ENCODE measurements around the gene CFAP69.
A peak's percentile ranks its signal among the peaks of the same experiment; 100 is the strongest.
"Not testable (repeated sequence)": the region's sequence is repeated elsewhere in the genome, so short reads cannot be mapped to it uniquely, and the experiment has no call there.

CFAP69 gene

GRCh38 chr7:90276033-90276728 is 31.2 kb downstream of the CFAP69 start:
- no peak for DNase-seq

DNA sequence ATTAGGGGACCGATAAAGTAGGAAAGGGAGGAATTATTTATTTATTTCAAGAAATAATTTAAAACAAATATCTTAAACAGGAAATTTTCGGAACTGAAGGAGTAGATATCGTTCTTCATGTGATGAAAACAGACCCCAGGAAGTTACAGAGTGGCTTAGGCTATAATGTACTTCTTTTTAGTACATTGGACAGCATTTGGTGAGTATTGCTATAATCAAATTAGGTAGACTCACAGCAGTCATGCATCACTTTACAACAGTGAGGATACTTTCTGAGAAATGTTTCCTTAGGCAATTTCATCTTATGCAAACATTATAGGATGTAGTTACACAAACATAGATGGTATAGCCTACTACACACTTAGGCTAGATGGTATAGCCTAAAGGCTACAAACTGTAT is 43.2 kb downstream of the CFAP69 start:
- no peak for DNase-seq

GRCh38 chr7:90290244-90291113 is 45.5 kb downstream of the CFAP69 start:
- DNase-seq: no peak

GRCh38 chr7:90298145-90299038 is 53.4 kb downstream of the CFAP69 start:
- DNase-seq: peak; percentile 51

GRCh38 chr7:90303241-90303640 is 58.3 kb downstream of the CFAP69 start:
- no peak for DNase-seq

DNA sequence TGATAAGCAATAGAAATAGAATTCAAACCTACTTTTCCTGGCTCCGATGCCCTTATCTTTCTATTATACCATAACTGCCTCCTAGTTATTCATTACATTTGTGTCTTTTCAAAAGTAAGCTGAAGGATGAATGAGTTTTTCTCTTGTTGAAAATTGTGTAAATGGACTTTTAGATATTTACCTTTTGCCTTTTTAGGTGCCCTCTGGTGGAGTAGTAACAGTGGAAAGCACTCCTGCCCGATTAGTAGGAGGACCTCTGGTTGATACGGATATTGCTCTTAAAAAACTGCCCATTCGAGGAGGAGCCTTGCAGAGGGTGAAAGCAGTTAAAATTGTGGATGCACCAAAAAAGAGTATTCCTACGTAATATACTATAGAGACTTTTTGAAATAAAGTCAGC is 64.9 kb downstream of the CFAP69 start:
- no peak for DNase-seq

GRCh38 chr7:90311175-90311574 is 66.2 kb downstream of the CFAP69 start:
- no peak for DNase-seq

- no peak for DNase-seq
These were observed 67.8 kb downstream of the CFAP69 start for GRCh38 chr7:90312745-90313144.

GRCh38 chr7:90313907-90314306 is 68.9 kb downstream of the CFAP69 start:
- DNase-seq: no peak

DNA sequence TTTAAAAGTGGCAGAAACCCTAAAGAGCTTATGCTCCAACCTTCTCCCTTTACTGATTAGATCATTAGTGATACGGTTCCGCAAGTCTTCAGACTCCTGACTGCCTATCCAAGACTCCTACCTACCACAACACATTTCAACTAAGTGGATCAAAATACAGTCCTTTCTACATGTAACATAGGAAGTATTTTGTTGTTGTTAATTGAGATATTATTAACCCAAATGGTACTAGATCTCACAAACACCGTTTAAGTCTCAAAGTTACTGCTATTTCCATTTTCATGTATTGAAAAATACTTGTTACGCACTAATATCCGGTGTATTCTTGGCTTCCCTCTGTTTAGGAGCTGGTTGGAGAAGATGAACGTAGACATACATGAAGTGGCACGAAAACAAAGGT is 75.0 kb downstream of the CFAP69 start:
- no peak for DNase-seq

GRCh38 chr7:90320418-90320800 is 75.4 kb downstream of the CFAP69 start:
- DNase-seq: no peak

GRCh38 chr7:90320801-90321494 is 76.0 kb downstream of the CFAP69 start, which contains the start of gene FAM237B:
TSS of gene FAM237B (minus strand) at chr7:90321304. CDS start at chr7:90319748, 1,556 bp downstream.
- no peak for DNase-seq

- no peak for DNase-seq
These were observed 77.9 kb downstream of the CFAP69 start for GRCh38 chr7:90322837-90323236.

DNA sequence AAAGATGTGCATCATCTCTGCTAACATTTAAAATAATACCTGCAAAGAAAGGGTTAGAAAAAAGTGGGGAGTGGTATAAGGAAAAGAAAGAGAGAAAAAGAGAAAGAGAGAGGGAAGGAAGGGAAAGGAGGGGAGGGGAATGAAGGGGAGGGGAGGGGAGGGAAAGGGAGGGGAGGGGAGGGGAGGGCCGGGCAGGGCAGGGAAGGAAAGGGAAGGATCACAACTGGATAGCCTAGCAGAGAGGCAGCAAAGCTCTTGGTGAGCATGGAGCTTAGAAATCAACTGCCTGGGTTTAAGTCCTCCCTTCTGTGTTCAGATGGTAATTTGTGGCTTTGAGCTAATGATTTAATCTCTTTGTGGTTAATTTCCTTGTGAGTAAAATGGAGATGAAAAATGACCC is 81.5 kb downstream of the CFAP69 start:
- DNase-seq: no peak

DNA sequence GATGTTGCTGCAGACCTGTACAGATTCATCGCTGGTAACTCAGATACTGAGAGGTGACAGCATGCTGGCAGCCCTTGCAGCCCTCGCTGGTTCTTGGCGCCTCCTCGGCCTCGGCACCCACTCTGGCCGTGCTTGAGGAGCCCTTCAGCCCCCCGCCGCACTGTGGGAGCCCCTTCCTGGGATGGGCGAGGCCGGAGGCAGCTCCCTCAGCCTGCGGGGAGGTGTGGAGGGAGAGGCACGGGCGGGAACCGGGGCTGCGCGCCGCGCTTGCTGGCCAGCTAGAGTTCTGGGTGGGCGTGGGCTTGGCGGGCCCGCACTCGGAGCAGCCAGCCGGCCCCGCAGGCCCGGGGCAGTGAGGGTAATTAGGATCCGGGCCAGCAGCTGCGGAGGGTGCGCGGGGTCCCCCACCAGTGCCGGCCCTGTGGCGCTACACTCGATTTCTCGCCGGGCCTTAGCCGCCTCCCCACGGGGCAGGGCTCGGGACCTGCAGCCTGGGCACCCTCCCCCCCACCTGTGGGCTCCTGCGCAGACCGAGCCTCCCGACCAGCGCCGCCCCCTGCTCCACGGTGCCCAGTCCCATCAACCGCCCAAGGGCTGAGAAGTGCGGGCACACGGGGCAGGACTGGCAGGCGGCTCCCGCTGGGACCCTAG is 89.3 kb downstream of the CFAP69 start:
- DNase-seq: no peak

- not testable (repeated sequence) for DNase-seq
These were observed 90.0 kb downstream of the CFAP69 start for GRCh38 chr7:90334926-90335325.

DNA sequence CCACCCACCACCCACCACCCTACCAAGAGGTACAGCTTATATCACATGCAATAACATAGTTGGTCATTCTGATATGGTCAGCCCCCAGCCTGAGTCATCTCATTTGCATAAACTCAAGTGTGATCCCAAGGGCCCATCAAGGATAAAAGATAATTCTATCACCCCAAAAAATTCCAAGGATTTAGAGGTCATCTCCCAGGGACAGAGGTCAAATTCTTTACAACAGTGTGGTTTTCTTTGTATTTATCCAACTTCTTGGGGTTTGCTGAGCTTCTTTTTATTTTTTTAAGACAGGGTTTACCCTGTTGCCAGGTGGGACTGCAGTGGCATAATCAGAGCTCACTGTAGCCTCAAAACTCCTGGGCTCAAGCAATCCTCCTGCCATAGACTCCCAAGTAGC is 92.1 kb downstream of the CFAP69 start:
- DNase-seq: no peak

DNA sequence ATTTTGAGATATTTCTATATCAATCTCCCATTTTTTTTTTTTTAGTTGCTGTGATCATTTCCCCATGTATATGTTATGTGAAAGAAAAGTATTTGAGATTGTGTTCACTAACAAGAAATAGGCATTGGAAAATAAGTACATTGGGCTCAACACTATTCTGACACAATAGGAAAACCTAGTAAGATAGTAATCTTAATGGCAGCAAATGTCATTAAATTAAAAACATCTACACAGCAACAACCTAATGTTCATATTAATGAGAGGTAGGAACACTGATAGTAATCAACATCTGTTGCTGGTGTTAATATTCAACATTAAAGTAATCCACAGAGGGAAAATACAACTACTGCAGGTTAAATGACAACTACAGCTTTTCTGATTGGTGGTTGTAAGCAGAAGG is 100.0 kb downstream of the CFAP69 start:
- DNase-seq: no peak

DNA sequence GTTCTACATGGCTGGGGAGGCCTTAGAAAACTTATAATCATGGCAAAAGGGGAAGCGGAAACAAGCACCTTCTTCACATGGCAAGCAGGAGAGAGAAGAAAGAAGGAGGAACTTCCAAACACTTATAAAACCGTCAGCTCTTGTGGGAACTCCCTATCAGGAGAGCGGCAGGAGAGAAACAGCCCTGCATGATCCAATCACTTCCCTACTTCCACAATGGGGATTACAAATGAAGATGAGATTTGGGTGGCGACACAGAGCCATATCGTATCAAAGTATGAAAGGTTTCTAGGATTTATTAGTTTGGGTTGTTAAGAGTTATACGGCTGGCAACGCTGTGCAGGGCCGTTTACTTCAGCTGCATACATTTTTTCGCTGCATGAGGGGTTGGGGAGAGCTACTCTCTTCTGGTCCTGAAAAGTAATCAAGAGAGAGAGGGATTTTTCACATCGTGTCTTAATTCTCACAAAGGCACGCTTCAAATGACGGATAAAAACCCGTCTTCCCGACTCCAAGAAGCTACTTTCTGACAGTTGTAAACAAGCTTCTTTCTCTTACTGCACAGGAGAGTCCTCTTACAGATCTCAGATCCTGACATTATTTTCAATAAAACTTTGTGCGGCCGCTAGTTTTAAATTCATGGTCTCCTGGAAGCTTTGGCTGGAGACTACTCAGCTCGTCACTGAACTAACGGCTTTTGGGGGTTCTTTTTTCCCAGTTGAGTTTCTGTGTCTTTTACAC is 100.8 kb downstream of the CFAP69 start:
- peak; percentile 24 for DNase-seq

GRCh38 chr7:90346336-90347125 is 101.6 kb downstream of the CFAP69 start, which contains the start of gene GTPBP10:
TSS of gene GTPBP10 (plus strand) at chr7:90346716. CDS start at chr7:90346742, 26 bp downstream.
- DNase-seq: peak; percentile 82
